NOMO-1 treated with dmso at 0.1 percent for 144 hours (cell line): ENCODE data around the gene IL21R.

Experiments
- DNase-seq: peaks from one replicate; lab custom pipeline; 2025; ENCODE audit not compliant: unreplicated experiment; lab: John Stamatoyannopoulos, UW

The IL21R gene

GRCh38 chr16:27462200-27462845, 60.3 kb downstream of the IL21R start:
- DNase-seq: no peak

- no peak for DNase-seq
Observed at GRCh38 chr16:27462846-27463682, 61.1 kb downstream of the IL21R start.

GRCh38 chr16:27463741-27464591, 62.0 kb downstream of the IL21R start:
- no peak for DNase-seq

- DNase-seq: no peak
Observed at GRCh38 chr16:27464626-27465482, 62.9 kb downstream of the IL21R start.

GRCh38 chr16:27465483-27465879, 63.5 kb downstream of the IL21R start:
- DNase-seq: no peak

GRCh38 chr16:27468941-27469531, 67.1 kb downstream of the IL21R start:
- no peak for DNase-seq

- no peak for DNase-seq
Observed at GRCh38 chr16:27470567-27471431, 68.8 kb downstream of the IL21R start.

- no peak for DNase-seq
Observed at GRCh38 chr16:27471661-27472060, 69.7 kb downstream of the IL21R start.

- DNase-seq: no peak
Observed at GRCh38 chr16:27472091-27473020, 70.4 kb downstream of the IL21R start.

- DNase-seq: no peak
Observed at GRCh38 chr16:27473101-27473900, 71.3 kb downstream of the IL21R start.

- no peak for DNase-seq
Observed at GRCh38 chr16:27474041-27474440, 72.1 kb downstream of the IL21R start.

GRCh38 chr16:27474921-27475320, 72.9 kb downstream of the IL21R start:
- DNase-seq: no peak

- no peak for DNase-seq
Observed at GRCh38 chr16:27475561-27475960, 73.6 kb downstream of the IL21R start.

- no peak for DNase-seq
Observed at GRCh38 chr16:27476240-27476639, 74.3 kb downstream of the IL21R start.

- DNase-seq: no peak
Observed at GRCh38 chr16:27480761-27481160, 78.8 kb downstream of the IL21R start.

- no peak for DNase-seq
Observed at GRCh38 chr16:27481282-27481934, 79.4 kb downstream of the IL21R start.
